ENCODE measurements around the gene OSBPL6.
A peak's percentile ranks its signal among the peaks of the same experiment; 100 is the strongest.

OSBPL6 gene

DNA sequence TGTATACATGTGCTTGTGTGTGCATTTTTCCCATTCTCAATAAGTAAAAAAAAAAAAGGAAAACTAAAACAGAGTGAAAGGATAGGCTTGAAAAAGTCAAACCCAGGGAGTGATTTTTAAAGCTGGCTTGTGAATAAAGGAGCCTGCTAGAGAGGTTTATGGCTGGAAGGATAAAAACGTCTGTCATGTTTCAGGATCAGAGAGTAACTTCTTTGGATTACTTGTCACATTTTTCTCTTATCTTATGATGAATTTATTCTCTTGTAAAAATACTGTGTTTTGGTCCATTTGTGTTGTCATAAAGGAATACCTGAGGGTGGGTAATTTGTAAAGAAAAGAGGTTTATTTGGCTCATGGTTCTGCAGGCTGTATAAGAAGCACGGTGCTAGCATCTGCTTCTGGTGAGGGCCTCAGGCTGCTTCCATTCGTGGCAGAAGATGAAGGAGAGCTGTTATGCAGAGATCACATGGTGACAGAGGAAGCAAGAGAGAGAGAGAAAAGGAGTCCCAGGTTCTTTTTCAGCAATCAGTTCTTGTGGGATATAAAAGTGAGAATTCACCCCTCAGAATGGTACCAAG, 89.1 kb downstream of the OSBPL6 start:
- intact Hi-C loops (cut with DNase I), result loop anchor here (10.0 kb wide), 1 partner anchor 149 kb away; no protein-coding TSS in a partner anchor
- DNase-seq, result no peak

DNA sequence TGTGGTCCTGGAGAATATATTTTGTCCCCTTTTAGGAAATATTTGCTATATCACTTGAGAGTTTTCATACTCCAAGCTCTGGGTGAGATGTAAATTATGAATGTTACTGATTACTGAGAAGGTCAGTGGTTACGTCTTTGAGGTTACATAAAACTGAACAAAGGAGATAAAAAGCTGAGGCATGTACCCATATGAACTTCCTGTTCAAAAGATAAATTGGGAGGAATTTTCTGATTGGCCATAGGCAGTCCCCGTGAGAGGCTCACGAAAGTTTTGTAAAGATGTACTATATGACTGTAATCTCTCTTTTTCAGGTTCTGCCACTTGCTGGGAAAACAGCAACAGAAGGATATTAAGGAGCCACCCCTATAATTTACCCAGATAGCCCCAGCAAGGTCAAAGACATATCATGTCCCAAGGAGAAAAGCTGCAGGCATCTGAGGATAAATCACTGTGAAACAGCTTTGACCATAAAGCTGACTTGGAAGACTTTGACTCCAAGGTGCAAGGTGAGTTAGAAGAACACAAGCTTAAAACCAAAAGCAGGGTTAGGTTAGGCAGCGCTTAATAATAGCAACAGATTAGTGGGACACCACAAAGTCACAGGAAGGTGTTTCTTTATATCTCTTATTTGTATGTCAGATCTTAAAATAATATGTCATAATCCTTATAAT, 90.4 kb downstream of the OSBPL6 start:
- intact Hi-C loops (cut with DNase I), result loop anchor here (10.0 kb wide), 1 partner anchor 150 kb away; no protein-coding TSS in a partner anchor
- DNase-seq, result no peak

DNA sequence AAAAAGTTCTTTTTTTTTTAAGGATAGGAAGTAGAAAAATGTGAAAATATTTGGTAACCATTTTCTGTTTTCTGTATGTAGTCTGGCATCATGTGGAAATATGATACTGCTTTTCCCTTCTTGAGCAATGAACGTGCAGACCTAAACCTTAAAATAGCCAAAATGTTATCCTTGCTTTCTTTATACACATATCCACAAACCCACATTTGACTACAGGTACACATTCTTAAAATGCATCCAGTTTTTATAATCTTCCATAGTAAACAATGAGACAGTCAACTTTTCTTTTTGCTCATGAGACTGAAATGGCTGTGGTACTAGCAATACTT, 90.9 kb downstream of the OSBPL6 start:
- DNase-seq, result no peak
- intact Hi-C loops (cut with DNase I), result loop anchor here (10.0 kb wide), 1 partner anchor 150 kb away; no protein-coding TSS in a partner anchor

DNA sequence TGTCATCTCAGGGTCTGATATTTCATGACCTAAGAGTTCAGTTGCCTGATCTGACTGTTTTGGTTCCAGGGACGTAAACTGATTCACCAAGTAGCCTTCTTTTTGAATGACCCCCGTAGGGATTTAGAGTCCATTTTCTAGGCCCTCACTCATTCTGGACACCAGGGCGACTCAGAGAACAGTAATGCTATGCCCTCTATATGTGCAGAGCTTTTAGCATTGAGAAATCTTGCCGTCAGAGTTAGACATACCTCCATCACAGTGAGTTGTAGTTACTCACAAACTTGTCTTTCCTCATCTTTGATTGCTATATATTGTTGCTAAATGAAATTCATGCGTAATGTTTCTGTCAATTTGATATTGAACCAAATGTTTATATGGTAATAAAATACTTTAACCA, 92.3 kb downstream of the OSBPL6 start:
- intact Hi-C loops (cut with DNase I), result loop anchor here (10.0 kb wide), 1 partner anchor 152 kb away; no protein-coding TSS in a partner anchor
- DNase-seq, result no peak

DNA sequence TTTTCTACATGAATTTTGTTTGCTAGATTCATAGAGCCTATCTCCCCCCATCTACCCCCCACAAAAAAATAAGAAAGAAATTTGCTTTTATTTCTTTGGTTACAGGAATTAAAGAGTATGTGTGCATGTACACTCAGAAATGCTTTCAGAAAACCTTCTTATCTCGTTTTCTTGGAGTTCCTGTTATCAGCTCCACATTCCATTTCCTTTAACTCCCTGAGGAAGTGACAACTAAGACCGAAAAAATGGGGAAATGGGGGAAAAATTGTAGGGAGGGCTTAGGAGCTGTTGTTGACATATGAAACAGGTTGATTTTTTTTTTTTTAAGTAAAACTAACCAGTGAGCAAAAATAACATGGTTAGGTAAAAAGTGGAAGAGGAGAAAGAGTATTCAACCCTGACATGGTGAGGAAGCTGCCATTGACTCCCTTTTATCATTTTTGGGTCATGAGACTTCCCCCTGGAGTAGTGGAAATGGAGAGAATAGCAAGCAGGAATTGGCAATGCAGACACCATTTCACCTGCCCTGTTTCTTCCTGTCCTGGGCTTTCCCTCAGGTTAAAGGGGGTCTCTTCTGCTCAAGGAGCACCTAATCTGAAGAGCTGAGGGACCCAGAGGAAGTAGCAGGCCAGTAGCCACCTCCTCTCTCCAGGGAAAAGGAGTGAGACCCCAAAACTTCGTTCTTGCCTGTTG, 93.5 kb downstream of the OSBPL6 start:
- DNase-seq, result no peak
- intact Hi-C loops (cut with DNase I), result loop anchor here (10.0 kb wide), 1 partner anchor 153 kb away; no protein-coding TSS in a partner anchor

DNA sequence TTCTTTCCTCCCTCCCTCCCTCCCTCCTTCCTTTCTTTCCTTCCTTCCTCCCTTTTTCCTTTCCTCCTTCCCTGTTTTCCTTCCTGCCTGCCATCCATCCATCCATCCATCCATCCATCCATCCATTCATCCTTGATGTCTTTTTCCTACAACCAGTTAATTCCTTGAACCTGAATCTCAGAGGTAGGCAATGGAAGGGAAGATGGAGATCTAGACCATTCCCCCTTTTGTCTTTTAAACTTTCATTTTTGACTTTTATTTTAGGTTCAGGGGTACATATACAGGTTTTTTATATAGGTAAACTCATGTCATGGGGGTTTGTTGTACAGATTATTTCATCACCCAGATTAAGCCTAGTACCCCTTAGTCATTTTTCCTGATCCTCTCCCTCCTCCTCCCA, 97.4 kb downstream of the OSBPL6 start:
- DNase-seq, result no peak
- intact Hi-C loops (cut with DNase I), result no loop called here

DNA sequence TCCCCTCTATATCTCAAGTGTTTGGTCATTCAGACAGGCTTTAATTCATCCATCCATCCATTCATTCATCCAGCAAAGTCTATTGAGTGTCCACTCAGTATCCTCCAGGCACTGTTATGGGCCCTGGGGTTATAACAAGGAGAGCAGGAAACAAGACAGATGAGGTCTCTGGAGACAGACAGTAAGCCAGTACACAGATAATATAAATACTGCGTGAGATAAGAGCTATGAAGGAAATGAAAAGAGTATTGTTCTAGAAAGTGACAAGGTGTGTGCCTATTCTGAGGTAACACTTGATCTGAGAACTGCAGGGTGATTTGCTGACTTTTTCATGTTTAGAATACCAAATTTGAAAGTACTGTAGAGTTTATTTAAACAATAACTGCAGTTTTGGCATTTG, 98.3 kb downstream of the OSBPL6 start:
- intact Hi-C loops (cut with DNase I), result no loop called here
- DNase-seq, result no peak

DNA sequence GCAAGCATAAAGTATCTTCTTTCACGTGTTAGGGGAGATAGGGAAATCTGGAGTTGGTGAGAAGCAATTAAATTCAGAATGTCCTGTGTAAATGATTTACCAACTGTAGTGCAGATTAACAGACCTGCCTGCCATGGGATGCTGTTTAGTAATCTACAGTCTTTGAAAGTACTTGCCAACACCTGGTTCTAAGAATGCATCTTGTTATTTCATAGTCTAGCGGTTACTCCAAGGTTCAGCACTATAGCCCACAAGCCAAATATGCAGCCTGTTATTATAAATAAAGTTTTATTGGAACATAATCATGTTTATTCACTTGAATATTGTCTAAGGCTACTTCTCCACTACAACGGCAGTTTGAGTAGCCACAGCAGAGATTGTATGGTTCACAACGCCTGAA, 100.8 kb downstream of the OSBPL6 start:
- no peak for DNase-seq
- intact Hi-C loops (cut with DNase I), result no loop called here

DNA sequence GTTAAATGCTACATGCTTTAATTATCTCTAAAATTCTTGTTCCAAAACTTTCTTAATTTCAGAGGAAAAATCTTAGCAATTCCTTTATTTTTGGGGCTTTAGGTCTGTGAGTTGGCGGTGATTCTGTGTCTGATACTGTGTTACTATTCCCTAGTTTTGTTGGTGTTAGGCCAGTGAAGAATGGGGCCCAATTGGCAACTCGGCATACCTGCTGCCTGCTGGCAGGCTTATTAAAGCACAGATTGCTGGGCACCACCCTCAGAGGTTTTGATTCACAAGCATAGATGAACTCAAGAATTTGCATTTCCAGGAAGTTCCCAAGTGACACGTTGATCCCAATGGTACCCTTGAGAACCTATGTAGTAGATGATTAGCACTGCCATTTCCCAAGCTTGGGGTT, 101.6 kb downstream of the OSBPL6 start:
- intact Hi-C loops (cut with DNase I), result no loop called here
- DNase-seq, result no peak

DNA sequence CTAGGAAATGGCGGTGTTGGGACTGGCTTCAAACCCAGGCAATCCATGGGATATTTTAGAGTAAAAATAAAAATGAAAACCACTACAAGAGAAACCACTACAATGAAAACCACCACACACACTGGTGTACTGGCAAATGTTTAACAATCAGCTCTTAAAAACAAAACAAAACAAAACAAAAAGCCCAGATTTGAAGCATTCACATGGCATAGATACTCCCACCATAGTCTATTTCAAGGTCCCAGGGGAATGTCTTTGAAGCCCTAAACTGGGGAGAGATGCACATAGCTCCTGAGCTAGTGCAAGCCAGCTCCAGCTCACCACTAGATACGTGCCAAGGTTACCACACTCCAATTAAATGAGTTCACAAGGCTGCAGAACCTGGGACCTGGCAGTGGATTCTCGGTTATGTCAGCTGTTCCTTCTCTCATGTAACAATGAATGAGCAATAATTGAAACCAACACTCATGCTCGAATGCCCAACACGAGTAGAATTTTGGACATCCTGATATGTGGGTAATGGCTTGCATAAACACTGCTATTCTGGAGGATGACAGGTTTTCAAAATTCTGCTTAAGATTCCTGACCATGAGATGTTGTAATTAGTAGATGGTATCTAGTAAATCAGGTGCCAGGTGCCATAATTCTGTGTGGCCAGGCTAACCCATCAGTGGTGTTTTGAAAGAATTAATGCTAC, 102.2 kb downstream of the OSBPL6 start:
- DNase-seq, result no peak
- intact Hi-C loops (cut with DNase I), result no loop called here

DNA sequence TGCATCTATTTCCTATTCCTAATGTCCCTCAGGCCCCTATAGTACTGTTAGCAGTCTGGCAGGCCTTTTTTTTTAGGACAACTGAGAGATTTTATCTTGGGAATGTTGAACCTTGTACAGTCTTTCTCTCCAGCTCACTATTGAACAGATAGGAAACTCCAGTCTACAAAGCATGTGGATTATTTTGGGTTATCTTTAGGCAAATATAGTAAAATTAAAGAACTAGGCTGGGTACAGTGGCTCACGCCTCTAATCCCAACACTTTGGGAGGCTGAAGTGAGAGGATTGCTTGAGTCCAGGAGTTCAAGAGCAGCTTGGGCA, 102.7 kb downstream of the OSBPL6 start:
- DNase-seq, result no peak
- intact Hi-C loops (cut with DNase I), result no loop called here

DNA sequence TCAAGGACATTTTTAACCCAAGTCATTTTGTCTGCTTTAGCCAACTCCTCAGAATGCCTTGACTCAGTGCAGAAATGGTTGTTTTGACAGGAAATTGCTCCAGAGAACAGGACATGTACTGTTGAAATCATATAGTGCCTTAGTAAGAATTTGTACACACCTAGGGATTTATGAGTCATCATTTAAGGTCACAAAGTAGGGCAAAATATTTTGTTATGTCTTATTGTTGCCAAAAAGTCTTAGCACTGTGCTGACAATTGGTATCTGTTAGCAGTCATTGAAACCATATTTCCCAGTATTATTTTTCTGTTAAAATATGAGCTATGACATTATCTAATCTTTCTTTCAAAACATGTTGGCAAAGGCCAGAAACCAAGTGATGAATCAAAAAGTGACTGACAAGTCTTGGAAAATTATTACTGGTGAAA, 104.5 kb downstream of the OSBPL6 start:
- intact Hi-C loops (cut with DNase I), result no loop called here
- no peak for DNase-seq

DNA sequence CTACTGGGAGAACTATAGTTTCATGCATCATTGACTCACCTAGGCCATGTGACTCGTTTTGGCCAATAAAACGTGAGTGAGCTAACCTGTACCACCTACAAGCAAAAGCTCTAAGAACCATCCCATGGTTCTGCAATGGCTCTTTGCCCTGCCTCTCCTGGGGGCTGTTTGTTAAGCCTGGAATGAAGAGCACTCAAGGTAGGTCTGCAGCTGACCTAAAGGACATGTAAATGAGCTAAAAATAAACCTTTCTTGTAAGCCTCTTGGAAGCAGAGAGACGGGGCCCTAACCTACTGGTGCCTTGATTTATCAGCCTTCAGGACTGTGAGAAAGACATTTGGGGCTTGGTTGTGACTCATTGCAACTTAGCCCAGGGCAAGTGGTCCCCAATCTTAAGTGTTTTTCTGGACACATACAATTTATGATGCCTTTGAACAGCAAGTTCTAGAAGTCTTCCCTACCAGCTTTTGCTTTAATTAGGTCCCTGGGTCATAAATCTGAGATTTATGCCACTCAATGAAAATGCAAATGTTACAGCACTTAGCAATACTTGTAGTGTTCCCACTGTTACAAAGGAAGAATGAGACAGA, 107.4 kb downstream of the OSBPL6 start:
- intact Hi-C loops (cut with DNase I), result no loop called here
- DNase-seq, result no peak

DNA sequence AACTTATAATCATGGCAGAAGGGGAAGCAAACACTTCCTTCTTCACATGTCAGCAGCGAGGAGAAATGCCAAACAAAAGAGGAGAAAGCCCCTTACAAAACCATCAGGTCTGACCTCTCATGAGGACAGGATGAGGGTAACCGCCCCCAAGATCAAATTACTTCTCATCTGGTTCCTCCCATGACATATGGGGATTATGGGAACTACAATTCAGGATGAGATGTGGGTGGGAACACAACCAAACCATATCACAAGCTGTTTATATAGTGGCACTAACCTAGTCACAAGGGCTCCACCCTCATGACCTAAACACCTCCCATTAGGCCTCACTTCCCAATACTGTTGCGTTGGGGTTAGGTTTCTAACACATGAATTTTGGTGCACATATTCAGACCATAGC, 110.0 kb downstream of the OSBPL6 start:
- no peak for DNase-seq
- intact Hi-C loops (cut with DNase I), result no loop called here

DNA sequence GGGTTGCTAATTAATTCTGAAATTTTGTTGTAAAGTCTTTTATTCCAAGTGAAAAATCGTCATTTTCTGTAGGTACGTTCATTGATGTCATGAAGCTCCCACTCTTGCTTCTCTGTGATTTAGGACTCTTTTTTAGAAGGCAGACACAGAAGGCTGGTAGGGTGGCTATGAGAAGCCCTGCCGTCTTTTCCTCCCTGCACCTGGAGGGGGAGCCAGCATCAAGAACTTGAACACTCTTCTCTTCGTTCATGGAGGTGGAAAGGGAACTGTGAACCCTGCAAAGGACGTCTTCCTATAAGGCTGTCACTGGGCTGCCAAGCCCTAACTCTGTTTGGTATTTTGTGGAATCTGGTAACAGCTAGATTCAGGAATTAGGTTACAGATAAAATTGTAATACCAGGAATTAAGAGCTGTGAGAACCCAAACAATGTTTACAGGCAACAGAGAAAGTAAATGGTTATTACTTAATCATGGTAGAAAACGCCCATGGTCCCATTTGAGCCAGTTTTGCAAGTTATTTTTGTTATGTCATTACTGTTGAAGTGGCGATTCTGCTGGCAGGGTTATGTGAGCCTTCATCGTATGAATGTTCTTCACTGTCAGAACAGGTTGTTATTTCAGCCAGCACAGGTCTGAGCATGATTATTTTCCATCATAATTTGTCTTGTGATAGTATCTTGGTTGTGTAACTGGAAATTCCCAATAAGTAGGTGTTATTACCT, 112.2 kb downstream of the OSBPL6 start:
- DNase-seq, result peak in 29 of 42 donors; percentile 4 to 64 (median 28)
- intact Hi-C loops (cut with DNase I), result no loop called here

DNA sequence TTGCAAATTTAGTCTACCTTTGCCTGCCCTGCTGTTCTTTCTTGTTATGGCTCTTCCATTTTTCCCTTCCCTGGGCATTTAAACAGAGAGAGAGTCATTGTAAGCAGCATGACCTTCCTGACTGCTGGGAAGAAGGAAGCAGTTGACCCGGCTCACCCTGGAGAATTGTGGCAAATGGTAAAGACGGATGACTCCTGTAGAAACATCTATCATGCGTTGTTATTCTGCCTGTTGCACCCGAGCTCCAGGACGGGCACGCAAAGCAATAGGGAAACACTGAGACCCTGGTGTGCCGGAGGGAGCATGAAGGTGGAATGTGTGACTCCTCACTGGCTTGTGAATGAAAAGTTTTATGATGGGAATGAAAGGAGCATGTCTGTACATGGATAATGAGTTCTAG, 113.3 kb downstream of the OSBPL6 start:
- intact Hi-C loops (cut with DNase I), result no loop called here
- DNase-seq, result no peak

DNA sequence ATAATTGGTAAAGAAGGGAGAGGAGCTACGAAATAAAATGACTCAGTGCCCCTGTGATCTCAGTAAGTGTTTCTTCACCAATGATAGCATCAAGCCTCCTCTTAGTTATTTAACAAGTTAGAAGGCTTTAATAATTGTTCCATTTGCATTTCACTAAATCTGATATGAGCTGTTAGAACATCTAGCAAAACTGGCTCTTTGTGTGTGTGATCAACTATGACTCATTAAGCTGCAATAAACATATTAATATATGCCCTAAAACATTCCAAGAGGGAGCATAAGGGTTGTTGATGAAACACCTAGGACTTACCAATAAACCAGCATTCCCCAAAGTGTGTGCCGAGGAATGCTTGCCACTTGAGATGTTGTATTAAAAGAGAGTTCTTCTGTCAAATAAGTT, 115.2 kb downstream of the OSBPL6 start:
- intact Hi-C loops (cut with DNase I), result no loop called here
- DNase-seq, result no peak

DNA sequence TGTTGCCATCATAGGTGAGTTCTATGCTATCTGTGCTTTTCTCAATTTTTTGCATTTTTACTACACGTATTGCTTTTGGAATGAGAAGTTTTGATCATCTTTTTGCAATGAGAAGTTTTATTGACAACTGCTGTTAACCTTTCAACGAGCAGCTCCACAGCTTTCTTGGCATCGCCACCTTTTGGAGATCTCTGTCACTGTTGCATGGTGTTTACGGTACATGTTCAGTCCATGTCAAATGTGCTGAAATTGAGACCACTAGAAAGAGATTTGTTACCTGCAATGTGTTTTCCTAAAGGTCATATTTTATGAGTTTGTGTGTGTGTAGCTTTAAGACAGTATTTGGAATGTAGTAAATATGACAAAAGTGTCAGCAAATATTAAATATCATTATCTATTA, 120.8 kb downstream of the OSBPL6 start:
- DNase-seq, result no peak
- intact Hi-C loops (cut with DNase I), result no loop called here

DNA sequence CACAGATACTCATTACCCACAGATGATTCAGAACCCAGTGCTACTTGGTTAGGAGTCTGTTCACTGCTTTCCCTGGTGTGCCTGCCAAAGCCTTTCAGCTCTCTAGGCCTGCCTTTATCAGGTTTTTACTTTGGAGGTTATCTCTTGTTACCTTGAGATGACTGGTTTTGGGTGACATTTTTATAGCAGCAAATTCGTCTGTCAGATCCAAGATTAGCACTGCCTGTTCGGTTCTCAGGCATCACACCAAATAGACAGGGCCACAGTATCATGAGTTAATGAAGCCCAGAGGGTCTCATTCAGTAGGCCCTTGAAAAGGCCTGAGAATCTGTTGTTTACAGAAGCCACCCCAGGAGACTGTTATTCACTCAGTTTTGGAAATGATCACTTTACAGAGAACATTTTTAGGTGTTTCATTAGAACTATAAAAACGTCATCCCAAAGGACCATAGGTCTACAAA, 121.2 kb downstream of the OSBPL6 start:
- intact Hi-C loops (cut with DNase I), result no loop called here
- no peak for DNase-seq

Measured in head of caudate nucleus (tissue), 42 donors.